ENCODE data around the gene NLRP9. TPM values are rescaled to one million over a fixed set of nuclear protein-coding genes. Genes with fewer than 3 reads are reported as not detected.

The NLRP9 gene
- total RNA-seq, 1 experiment from 2014 or later, result not detected

DNA sequence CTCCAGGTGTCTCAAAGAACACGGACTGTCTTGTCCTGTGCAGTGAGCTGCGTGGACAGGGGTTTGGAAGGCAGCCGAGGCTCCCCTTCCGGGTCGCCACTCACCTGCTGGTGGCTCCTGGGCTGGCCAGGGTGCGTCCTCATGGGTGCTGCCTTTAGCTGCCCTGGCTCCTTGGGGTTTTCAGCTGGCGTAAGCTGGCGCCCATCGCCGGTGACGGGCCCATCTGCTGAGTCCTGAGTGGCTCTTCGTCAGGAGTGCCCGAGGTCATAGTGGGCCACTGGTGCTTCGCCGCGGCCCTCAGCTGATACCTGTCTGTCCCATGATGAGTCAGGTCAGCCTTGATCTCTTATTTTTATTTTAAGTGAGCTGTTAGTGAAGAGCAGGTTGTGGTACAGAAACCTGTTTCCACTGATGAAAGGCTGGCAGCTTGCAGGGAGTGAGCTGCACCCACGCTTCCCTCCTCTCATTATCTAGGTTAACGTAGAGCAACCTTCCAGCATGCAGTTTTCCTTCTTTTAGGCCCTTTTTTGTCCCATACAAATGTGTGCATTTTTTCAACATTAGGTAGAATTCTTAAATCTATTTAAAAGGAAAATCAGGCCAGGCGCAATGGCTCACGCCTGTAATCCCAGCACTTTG is 44.7 kb downstream of the NLRP9 start:
- H4K20me1 ChIP-seq (ENCODE audit: insufficient read depth), result no peaks in the 10 kb centered on the region
- ChIA-PET POLR2A (no interaction called here), CTCF (interaction anchor here (1.1 kb wide), 1 partner anchor 10 kb away, joined by 4 read pairs; no protein-coding TSS in a partner anchor), RAD21 (ENCODE audit: low non-redundant PET in 1 of 2, low total read pairs in 2 of 2, uncharacterized antibody in 2 of 2, unreplicated experiment in 2 of 2) (no interaction called here)
- ATAC-seq, result no peak
- H3K9me3 ChIP-seq (ENCODE audit: control insufficient read depth in 1 of 2, insufficient read depth in 1 of 2, low read depth in 1 of 2, low read length in 2 of 2), result no peaks in the 10 kb centered on the region
- no peak for TF ChIP-seq ZBTB33 (IDR thresholded peaks at IDR 0.05; ENCODE audit: extremely low read depth, insufficient replicate concordance, low read length)
- no peaks in the 10 kb centered on the region for H3K9me2 ChIP-seq (ENCODE audit: insufficient read depth)
- H2AFZ ChIP-seq (ENCODE audit: low read depth, low read length, poor library complexity, severe bottlenecking), result no peak overlapping the region
- intact Hi-C loops (cut with micrococcal nuclease), result no loop called here
- no peak overlapping the region for H3K4me2 ChIP-seq (ENCODE audit: low read length)
- no peak for DNase-seq (ENCODE audit: low read depth, low spot score)
- no TSS peak for BruUV-seq (replicated peaks)
- no peaks in the 10 kb centered on the region for H3K27me3 ChIP-seq (ENCODE audit: insufficient read depth, low read length)
- H3K27ac ChIP-seq (ENCODE audit: low read depth, low read length), result no peak overlapping the region
- peaks cover 27 to 32% of the 10 kb centered on the region in 2 experiments; a peak in 3 of 4 replicates for H3K36me3 ChIP-seq (ENCODE audit: control insufficient read depth in 1 of 2, insufficient read depth in 2 of 2, low read length in 2 of 2)
- no peak overlapping the region for H3K9ac ChIP-seq (ENCODE audit: low read length)
- no peak overlapping the region for H3K4me3 ChIP-seq (replicated peaks in 1 of 2; ENCODE audit: low read depth in 1 of 2, low read length in 2 of 2)
- H3K79me2 ChIP-seq (ENCODE audit: insufficient read depth, low read length), result peaks cover 2% of the 10 kb centered on the region; the same call in 1 of the 2 replicates
- no peaks in the 10 kb centered on the region for H3K4me1 ChIP-seq (ENCODE audit: control insufficient read depth in 1 of 2, insufficient read depth in 2 of 2, low read length in 2 of 2)

DNA sequence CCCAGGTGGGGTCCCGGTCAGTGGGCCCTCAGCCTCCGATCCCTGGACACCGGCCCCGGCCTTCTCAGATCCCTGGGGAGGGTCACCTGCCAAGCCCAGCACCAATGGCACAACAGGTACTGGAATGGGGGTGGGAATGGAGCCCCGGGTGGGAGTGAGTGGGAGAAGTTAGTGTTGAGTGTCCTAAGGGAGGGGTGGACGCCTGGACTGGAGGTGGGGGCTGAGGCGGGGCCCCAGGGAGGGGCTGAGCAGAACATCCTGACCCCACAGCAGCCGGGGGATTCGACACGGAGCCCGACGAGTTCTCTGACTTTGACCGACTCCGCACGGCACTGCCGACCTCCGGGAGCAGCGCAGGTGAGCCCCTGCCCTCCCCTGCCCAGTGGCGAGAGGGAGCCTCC is 45.5 kb downstream of the NLRP9 start:
- Histone ChIP-seq H3K79me2 (ENCODE audit: insufficient read depth, low read length) (peaks cover 3% of the 10 kb centered on the region; the same call in 1 of the 2 replicates), H2AFZ (ENCODE audit: low read depth, low read length, poor library complexity, severe bottlenecking) (no peak overlapping the region), H3K27ac (ENCODE audit: low read depth, low read length) (no peak overlapping the region), H3K27me3 (ENCODE audit: insufficient read depth, low read length) (no peaks in the 10 kb centered on the region), H3K36me3 (ENCODE audit: control insufficient read depth in 1 of 2, insufficient read depth in 2 of 2, low read length in 2 of 2) (peaks cover 29 to 31% of the 10 kb centered on the region in 2 experiments; a peak in 3 of 4 replicates), H3K4me2 (ENCODE audit: low read length) (no peak overlapping the region), H3K9me3 (ENCODE audit: control insufficient read depth in 1 of 2, insufficient read depth in 1 of 2, low read depth in 1 of 2, low read length in 2 of 2) (no peaks in the 10 kb centered on the region), H3K9me2 (ENCODE audit: insufficient read depth) (no peaks in the 10 kb centered on the region), H3K4me1 (ENCODE audit: control insufficient read depth in 1 of 2, insufficient read depth in 2 of 2, low read length in 2 of 2) (no peaks in the 10 kb centered on the region), H3K4me3 (replicated peaks in 1 of 2; ENCODE audit: low read depth in 1 of 2, low read length in 2 of 2) (no peak overlapping the region), H4K20me1 (ENCODE audit: insufficient read depth) (no peaks in the 10 kb centered on the region), H3K9ac (ENCODE audit: low read length) (no peak overlapping the region)
- BruUV-seq (replicated peaks), result no TSS peak
- intact Hi-C loops (cut with micrococcal nuclease), result no loop called here
- DNase-seq (ENCODE audit: low read depth, low spot score) (no peak), ATAC-seq (no peak)
- RAD21 ChIA-PET (ENCODE audit: low non-redundant PET in 1 of 2, low total read pairs in 2 of 2, uncharacterized antibody in 2 of 2, unreplicated experiment in 2 of 2), result no interaction called here
- CTCF ChIA-PET, result no interaction called here
- POLR2A ChIA-PET, result no interaction called here
- TF ChIP-seq SRF (IDR thresholded peaks at IDR 0.05; ENCODE audit: low read depth) (no peak), RAD21 (IDR thresholded peaks at IDR 0.05; ENCODE audit: low read depth) (no peak), TCF7L2 (IDR thresholded peaks at IDR 0.05; ENCODE audit: borderline replicate concordance, extremely low read depth, insufficient read depth, insufficient read length) (no peak), FOSL1 (IDR thresholded peaks at IDR 0.05; ENCODE audit: low read depth) (no peak), POLR2A (IDR thresholded peaks at IDR 0.05; ENCODE audit: borderline replicate concordance, extremely low read depth, insufficient read depth, insufficient read length) (no peak), ZBTB33 (IDR thresholded peaks at IDR 0.05; ENCODE audit: extremely low read depth, insufficient replicate concordance, low read length) (no peak), CBX3 (IDR thresholded peaks at IDR 0.05; ENCODE audit: low read depth) (no peak), ELF1 (IDR thresholded peaks at IDR 0.05; ENCODE audit: borderline replicate concordance, low read depth) (no peak)
- TF ChIP-seq, protein P1, sequence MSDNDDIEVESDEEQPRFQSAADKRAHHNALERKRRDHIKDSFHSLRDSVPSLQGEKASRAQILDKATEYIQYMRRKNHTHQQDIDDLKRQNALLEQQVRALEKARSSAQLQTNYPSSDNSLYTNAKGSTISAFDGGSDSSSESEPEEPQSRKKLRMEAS (IDR thresholded peaks at IDR 0.05), result no peak
- TF ChIP-seq, protein P2, sequence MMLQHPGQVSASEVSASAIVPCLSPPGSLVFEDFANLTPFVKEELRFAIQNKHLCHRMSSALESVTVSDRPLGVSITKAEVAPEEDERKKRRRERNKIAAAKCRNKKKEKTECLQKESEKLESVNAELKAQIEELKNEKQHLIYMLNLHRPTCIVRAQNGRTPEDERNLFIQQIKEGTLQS (IDR thresholded peaks at IDR 0.05), result no peak
- TF ChIP-seq, protein P3, sequence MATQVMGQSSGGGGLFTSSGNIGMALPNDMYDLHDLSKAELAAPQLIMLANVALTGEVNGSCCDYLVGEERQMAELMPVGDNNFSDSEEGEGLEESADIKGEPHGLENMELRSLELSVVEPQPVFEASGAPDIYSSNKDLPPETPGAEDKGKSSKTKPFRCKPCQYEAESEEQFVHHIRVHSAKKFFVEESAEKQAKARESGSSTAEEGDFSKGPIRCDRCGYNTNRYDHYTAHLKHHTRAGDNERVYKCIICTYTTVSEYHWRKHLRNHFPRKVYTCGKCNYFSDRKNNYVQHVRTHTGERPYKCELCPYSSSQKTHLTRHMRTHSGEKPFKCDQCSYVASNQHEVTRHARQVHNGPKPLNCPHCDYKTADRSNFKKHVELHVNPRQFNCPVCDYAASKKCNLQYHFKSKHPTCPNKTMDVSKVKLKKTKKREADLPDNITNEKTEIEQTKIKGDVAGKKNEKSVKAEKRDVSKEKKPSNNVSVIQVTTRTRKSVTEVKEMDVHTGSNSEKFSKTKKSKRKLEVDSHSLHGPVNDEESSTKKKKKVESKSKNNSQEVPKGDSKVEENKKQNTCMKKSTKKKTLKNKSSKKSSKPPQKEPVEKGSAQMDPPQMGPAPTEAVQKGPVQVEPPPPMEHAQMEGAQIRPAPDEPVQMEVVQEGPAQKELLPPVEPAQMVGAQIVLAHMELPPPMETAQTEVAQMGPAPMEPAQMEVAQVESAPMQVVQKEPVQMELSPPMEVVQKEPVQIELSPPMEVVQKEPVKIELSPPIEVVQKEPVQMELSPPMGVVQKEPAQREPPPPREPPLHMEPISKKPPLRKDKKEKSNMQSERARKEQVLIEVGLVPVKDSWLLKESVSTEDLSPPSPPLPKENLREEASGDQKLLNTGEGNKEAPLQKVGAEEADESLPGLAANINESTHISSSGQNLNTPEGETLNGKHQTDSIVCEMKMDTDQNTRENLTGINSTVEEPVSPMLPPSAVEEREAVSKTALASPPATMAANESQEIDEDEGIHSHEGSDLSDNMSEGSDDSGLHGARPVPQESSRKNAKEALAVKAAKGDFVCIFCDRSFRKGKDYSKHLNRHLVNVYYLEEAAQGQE (IDR thresholded peaks at IDR 0.05; ENCODE audit: low read depth), result no peak
